Occipital lobe (tissue), 2 donors: ENCODE data around the gene PELI1. TPM values are rescaled to one million over a fixed set of nuclear protein-coding genes. Genes with fewer than 3 reads are reported as not detected.

Source experiments
- DNase-seq: peaks from one replicate; lab custom pipeline; 2025; lab: John Stamatoyannopoulos, UW
- total RNA-seq: library from RNA; depleted of rRNA; stranded (reverse); fragments of >200 nt; gene quantifications from one replicate; pipeline ENCODE4 v1.2.3, GENCODE V29; 2014

Gene PELI1
- total RNA-seq, 1 donor from 2014 or later, result 88.9 TPM

DNA sequence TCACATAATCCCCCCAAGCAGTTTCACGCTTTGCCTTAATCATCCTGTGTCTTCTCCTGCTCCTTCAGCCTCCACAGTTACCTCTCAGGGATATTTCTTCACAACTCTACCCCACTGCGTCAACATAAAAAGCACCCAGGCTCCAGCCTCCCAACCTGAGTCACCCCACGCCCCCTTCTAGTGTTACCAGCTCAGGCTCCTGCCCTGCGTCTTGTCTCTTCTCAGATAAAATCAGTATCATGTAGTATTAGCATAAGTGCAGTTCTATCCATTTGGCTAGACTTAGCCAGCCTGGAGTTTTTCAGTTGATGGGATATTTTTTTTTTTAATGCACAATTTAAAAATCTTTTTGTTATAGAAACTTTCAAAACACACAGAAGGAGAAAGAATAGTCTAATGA, 9.6 kb upstream of the PELI1 start:
- no peak for DNase-seq

DNA sequence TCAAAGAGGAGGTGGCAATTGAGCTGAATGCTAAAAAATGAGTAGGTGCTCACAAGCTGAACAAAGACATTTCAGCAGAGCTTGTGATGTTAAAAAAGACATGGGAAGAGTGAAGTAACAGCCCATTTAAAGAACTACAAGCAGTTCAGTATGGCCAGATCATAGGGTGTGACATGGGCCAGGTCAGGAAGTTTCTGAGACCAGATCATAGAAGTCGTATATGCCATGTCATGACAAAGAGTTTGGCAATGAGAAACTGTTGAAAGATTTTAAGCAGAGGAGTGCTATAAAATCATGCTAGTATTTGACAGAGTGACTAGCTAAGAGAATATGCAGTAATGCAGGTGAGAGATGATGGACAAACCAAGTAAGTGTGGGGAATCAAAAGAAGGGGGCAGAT, 7.3 kb upstream of the PELI1 start:
- DNase-seq, result no peak

DNA sequence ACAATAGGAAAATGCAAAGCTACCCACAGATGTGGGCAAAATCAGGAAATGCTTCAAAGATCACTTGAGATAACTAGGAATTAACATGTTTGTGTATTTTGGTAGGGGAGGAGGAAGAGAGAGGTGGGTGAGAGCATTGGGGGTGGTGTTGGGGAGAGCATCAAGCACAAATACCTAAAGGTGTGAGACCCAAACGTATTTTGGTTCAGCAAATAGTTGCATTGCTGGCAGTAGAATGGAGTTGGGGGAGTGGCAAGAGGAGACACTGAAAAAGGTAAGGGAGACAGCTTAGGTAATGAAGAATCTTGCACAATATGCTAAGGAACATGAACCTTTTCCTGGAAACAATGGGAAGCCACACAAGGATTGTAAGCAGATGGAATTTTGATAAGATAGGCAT, 1.5 kb upstream of the PELI1 start:
- DNase-seq, result no peak

DNA sequence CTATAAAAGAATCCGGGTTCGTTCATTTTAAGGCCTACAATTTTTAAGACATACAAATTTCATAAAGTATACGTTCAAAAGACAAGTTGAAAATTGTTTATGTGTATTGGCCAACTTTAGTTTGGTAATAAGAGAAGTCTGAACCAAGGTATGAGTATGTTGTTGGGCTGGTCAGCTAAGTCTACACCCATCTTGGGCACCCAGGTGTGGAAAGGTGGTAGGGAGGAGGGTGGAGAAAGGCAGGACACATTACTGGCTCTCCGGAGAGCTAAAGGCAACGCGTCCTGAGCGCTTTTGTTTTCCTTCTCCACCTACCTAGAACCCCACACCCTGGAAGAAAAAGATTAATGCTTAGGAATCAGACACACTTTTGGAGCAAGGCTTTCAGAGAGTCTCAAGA, 899 bp upstream of the PELI1 start:
- no peak for DNase-seq

DNA sequence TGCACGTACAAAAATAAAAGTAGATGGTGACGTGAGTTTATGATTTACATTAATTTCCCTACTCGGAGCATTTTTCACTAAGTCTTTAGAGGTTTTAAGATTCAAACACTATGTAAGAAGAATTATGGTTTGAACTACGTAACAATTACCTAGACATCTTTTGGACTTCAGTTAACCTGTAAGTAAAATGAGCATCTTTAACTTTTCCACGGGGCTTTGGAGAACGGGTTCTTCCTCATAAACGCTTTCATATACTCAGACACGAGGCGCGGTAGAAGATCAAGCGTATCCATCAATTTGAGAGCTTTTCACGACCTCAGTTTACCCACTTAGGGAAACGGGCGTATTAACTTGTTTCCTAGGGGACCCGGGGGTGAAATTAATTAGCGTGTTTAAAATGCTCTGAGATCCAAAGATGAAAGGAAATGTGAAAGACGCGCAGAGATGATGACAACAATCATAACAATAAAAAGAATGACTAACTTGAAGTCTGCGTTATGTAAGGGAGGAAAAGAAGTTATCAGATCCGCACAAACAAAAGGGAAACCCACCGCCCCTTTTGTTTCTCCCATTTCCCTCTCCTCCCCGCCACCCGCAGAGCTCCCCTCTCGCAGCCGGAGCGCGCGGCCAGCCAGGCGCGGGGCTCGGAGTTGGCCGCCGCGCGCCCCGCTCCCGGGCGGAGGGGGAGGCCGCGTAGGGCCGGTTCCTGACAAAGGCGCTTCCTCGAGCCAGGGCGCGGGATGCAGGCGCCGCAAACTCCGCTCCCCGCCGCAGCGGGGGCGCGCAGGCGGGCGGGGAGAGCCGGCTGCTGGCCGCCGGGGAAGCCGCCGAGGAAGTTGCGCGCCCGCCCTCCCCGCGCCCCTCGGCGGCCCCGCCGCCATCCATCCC, 807 bp downstream of the PELI1 start:
- peak; percentile 51 for DNase-seq

DNA sequence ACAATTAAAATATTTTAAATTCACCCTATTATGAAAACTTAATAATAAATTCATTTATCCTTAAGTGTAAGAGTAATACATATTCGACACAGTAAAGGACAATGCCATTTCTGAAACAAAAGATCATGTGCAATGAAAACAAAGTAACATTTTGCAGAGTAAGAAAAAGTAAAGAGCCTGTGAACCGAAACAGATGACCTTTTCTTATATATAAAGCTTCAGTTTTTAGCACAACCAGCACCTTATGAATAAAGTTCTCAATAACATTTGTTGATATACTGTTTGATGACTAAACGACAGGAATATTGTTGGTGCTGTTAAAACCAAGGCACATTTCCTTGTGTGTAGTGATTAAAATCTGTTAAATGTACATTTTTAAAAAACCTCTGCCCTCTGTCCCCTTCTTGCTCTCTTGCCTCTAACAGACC, 1.5 kb downstream of the PELI1 start:
- DNase-seq, result no peak

DNA sequence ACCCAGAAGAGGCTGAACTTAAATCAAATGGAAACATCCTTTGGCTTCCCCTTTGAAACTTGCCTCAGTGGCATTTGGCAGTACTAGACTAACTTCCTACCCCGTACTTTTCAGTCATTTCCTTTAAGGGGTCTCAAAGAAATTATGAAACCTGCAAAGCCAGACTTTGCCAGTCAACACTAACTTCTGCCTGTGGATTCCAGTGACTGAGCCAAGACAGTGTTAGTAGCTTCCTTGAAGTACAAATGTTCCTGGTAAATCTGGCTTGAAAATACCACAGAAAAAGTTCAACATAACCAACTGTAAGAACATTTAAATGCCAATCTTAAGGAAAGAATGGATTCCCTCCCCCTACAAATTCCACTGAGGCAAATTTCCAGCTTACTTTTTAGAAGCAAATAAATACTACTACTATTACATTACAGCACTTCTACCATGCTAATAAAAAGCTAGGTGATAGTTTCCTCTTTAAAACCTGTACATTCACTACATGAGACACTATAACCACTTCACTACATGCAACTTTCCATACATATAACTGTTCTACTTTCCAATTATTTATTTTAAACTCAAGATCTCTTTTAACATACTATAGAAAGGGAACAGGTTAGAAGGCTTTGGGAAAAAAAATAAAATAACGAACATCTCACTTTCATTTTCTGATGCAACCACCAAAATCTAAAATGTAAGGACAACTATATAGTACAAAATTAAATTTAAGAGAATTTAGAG, 2.4 kb downstream of the PELI1 start:
- DNase-seq, result no peak

DNA sequence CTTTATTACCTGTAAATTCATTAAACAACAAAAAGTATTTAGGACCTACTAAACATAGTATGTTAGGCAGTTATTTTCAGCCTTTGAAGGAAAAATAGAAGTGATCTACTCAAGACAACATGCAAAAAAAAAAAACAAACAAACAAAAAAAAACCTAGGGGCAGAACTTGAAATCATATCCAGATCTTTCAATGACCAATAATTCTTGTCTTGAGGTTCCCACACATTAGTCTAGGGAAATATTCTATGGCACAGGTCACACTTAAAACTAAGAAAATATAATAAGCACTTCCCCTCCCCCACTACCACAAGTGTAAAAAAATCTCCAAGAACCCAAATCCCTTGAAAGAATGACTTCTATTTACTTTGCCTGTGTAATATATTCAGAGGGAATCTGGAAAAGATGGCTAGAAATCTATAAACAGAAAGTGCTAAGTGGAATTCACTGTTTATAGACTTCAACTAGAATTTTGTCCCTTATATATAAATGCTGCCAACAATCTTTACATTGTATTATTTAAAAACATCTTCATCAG, 3.5 kb downstream of the PELI1 start:
- DNase-seq, result no peak

DNA sequence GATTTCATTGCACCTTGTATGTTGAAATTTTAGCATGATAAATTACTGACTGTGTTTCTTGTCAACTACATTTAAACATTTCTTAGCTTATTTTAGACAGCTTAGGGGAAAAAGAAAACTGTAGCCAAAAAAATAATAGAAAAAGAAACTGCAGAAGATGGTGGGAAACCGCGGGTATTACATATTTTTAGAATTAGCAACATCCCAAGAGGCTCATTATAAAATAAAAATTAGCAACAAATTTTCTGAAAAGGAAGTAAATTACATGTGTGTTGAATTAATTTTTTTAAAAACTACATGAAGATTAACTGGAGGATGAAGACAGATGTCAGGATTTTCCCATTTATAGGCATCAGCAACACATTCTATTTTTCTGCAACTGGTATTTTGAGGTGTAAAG, 4.3 kb downstream of the PELI1 start:
- DNase-seq, result no peak

DNA sequence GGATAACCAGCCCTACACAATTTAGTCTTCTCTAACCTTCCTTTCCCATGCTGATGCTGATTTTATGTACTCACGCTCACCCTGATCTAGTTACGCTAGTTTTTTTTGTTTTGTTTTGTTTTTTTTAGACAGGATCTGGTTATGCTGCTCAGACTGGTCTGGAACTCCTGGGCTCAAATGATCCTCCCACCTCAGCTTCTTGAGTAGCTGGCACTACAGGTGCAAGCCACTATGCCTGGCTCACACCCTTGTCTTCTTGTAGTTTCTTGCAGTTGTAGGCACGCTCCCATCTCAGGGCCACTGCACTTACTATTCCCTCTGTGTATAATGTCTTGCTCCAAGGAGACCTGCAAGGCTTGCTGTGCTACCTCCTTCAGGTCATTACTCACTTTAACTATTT, 6.2 kb downstream of the PELI1 start:
- DNase-seq, result no peak

DNA sequence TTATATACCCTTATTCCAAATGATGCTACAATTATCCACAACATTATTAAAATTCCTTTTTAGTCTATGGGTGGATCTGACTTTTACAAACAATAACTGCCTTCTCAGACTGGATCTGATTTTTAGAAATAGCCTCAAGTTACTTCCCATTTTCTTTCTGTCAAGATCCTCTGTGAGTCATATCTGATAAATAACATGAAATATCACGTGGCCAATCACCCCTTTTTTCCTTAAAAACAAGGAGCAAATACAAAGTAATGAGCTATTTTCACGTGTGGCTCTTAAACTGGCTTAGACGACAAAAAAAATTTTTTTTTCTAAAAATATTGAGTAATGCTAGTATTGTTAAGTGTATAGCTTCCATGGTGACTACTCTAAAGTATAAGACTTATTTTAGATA, 6.7 kb downstream of the PELI1 start:
- no peak for DNase-seq

DNA sequence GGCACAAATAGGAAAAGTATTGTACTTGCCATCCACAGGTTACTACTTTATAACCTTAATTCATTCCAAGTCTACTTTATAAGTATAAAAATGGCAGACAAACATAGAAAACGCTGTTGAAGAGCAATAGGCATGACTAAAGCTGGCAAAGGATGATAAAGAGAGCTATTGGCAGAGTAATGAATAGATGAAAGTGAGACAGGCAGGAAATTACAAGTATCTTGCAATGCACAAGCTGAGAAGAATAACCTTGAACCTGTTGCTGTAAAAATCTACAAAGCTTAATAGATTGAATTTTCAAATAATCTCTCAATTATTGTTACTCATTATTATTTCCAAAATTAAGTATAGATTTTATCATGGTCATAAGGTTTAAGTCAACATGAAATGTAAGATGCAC, 8.8 kb downstream of the PELI1 start:
- no peak for DNase-seq

DNA sequence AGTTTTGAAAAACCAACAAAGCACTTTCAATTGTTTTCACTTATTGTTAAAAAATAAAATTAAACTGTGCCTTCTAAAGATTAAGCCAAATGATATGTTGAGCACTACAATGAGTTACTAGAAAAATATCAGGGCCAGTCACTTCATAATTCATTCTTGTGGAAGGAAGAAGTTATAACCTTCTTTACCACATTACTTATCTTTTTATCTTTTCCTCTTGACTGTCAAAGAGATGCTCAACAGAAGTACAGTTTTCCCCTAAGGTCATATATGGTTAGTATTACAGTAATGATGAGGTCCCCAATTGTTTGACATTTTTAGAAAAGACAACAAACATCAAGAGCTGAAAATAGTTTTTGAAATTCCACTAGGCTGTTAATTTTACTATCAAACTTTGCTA, 9.4 kb downstream of the PELI1 start:
- no peak for DNase-seq

DNA sequence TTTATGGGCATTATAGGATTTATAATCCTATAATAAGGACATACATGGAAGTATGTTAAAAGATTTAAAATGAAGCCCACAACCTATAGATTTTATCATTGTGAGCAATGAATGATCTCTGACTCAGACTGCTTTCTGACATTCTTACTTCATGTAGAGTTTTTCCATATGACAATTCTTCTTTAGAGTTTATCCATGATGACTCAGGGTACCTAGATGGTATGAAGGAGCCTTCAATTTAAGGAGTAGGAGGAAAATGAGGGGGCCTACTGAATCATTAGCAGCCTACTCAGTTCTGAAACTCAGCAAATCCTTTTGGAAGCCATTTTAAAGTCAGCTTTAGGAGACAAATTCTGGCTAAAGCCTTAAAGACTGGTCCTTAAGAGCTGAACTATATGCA, 10.4 kb downstream of the PELI1 start:
- no peak for DNase-seq

DNA sequence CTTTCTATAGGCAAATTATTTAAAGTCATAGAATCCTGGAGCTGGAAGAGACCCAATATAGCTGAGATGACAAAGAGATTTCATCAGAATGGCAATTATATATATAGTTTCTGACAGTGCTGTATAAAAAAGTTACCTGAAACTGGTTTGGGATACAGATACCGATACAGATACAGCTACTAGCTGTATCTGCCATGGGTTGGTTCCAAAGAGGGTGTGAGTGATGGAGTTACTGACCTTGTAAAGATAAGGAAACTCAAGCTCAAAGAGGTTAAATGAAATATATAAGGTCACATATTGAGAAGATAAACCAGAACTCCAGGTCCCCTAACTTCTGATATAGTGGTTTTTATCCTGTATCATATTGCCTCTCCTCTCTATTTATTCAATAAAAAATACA, 10.9 kb downstream of the PELI1 start:
- DNase-seq, result no peak

DNA sequence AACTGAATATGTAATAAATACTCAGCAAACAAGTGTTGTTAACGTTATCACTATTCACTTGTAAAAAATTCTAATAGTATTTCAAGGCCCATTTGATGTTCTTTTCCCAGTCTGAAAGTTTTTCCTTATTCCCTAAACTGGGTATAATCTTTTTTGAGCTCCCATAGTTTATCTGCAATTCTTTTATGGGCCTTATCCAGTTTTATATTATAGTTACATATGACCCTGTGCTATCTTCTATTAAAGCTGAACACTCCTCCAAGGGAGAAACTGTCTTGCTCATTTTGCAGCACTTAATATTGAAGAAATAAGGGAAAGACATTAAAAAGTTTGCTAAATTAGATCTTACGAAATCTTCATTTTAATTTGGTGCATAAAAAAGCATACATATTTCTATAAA, 13.9 kb downstream of the PELI1 start:
- DNase-seq, result no peak

DNA sequence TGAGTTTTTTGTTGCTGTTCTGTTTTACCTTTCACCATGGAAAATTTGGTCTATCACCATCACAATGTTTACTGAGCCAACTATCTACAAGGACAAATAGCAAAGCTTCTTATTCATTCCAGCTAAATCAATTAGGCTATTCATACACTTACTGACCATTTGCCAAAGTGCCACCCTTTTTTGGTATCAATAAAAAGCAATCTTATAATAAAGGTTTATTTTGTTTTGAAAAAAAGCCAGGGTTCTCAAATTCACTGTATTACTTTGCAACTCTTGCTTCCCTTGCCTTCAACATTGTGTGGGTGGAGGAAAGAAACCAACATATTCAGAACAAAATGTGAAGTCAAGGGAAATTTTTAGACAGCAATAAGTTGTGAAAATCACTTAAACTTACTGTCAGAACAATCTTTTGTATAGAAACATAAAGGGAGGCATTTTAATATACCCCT, 15.3 kb downstream of the PELI1 start:
- no peak for DNase-seq

DNA sequence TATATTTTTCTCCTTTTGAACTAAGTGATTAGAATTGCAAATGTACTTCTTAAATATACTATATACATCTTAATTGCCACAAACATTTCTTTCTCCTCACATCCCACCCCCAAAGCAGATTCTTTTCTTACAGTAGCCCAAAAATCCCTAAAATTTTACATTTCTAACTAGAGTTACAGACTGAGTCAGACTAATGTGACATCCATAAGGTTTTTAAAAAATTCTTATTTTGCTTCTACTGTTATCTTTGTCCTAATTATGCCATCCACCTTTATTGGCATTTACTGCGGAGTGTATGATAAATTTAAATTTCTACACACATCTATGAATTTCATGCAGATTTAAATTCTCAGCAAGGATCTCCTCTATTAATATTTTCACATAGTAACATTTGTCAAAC, 15.8 kb downstream of the PELI1 start:
- DNase-seq, result no peak

DNA sequence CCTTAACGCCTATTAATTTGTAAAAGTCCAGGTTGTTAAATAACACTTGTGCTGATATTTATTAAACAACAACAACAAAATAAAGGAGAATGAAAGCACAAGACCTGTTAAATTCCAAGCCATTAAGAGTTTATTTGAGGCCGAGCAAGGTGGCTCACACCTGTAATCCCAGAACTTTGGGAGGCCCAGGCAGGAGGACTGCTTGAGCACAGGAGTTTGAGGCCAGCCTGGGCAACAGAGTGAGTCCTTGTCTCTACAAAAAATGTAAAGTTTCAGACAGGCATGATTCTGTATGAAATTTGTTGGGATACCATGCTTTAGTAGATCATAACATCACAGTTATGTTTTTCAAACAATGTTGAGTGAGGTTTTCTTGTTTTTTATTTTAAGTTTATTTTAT, 17.1 kb downstream of the PELI1 start:
- DNase-seq, result no peak

DNA sequence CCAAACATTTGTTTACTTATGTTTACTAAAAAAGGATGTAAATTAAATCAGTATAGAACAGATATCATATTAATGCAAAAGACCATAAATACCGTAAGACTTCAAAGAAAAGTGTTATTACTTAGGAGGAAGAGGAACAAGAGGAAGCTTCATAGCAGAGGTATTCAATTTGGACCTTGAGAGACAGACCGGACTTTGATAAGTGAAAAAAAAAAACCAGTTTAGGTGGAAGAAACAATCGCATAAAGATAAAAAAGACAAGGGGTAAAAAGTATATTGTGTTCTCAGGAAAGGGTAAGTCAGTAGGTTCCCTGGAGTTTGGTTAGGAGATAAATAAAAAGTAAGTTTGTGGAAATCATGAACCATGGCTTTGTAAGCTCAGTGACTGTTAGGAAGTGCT, 17.6 kb downstream of the PELI1 start:
- DNase-seq, result no peak

DNA sequence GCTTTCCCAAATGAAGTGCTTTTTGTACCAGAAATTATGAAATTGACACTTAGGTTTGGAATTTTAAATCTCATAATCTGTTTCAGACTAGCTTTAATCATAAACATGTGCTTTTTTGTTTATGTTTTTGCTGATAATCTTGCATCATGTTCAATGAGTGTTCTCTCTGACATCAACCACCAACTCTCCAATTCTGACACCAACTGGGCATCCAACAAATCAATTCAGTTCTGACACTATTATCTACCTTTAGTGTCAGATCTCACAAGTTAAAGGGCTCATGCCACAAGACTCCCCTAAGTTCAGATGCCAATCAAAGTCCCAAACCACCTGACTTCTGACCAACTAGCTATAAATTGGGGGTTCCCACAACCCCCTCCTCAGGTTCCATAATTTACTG, 19.6 kb downstream of the PELI1 start:
- no peak for DNase-seq

DNA sequence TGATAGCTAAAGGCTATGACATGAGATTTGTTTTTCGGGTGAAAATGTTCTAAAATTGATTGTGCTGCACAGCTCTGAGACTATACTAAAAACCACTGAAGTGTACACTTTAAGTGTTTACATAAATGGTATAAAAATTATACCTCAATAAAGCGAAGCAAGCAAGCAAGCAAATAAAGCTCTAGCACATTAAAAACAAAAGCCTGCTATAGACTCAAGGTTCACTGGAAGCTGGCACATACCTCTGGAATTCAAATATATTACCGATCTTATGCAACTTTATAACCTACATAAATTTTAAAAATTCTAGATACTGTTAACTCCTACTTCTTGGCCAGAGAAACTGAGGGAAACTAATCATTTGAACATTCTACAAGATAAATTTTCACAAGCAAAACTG, 20.1 kb downstream of the PELI1 start:
- DNase-seq, result no peak

DNA sequence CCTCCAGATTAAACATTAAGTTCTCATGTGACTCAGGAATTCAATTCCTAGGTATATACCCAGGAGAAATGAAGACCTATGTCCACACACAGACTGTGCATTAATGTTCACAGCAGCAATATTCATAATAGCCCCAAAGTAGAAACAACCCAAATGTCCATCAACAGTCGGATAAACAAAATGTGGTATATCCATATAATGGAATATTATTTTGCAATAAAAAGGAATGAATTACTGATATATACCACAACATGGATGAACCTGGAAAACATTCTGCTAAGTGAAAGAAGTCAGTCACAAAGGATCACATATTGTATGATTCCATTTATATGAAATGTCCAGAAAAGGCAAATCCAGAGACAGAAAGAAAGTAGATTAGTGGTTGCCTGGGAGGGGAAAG, 20.5 kb downstream of the PELI1 start:
- DNase-seq, result no peak
